ENCODE data around the gene TMEM185B. TPM values are rescaled to one million over a fixed set of nuclear protein-coding genes. Genes with fewer than 3 reads are reported as not detected.

Gene TMEM185B

DNA sequence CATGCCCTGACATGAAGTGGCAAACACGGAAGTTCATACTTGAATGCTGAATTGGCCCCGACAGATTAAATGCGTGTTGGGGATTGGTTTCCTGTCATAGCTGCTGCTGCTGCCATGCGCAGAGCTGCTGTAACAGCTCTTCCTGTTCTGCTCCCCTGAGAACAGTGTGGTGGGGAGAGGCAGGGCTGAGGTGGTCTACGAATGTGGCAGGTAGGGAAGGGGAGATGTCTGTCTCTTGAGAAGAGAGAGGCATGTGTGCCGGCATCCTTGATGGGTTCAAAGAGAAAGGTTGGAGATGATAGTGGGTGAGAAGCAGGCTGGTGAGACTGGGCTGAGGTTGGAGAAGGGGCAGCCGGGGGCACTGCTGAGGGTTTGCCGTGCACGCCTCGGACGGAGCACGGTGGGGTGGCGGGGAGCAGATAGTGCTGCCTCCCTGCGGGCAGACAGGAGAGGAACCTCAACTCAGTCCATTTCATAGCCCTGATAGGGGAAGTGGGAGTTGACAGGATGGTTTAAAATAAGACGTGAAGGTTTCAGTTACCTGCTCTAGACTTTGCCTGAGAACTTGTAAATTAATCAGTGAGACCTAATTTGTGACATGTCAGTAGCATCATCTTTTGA, 46.1 kb downstream of the TMEM185B start:
- Histone ChIP-seq H3K56ac (ENCODE audit: low read length) (no peak overlapping the region), H3K4me3 (ENCODE audit: low read length) (no peak overlapping the region), H3K18ac (ENCODE audit: low read length) (no peak overlapping the region), H3K4me1 (ENCODE audit: control insufficient read depth, low read depth, low read length) (peaks cover 8% of the 10 kb centered on the region), H4K8ac (ENCODE audit: low read depth, low read length) (no peak overlapping the region), H3K4me2 (ENCODE audit: low read length) (no peak overlapping the region), H2AK5ac (ENCODE audit: low read length) (no peak overlapping the region), H3K27ac (ENCODE audit: low read depth, low read length) (no peak overlapping the region), H3K23ac (ENCODE audit: low read length) (no peak overlapping the region), H2BK15ac (replicated peaks; ENCODE audit: low read depth) (no peak overlapping the region), H2BK120ac (ENCODE audit: low read depth, low read length) (no peak overlapping the region), H2BK5ac (ENCODE audit: low read length) (no peak overlapping the region), H4K5ac (ENCODE audit: low read length) (no peak overlapping the region), H3K27me3 (ENCODE audit: insufficient read depth, low read length, poor library complexity) (no peaks in the 10 kb centered on the region), H3K4ac (ENCODE audit: low read depth, low read length) (no peak overlapping the region), H3K36me3 (ENCODE audit: control insufficient read depth, insufficient read depth, low read length) (no peaks in the 10 kb centered on the region), H3K79me2 (ENCODE audit: control insufficient read depth, insufficient read depth, low read length) (no peaks in the 10 kb centered on the region), H3K79me1 (ENCODE audit: low read length) (no peaks in the 10 kb centered on the region), H3K9ac (ENCODE audit: low read length) (no peak overlapping the region)
- no CpG with 5 or more reads among the region's 15 CpGs for WGBS (ENCODE audit: extremely low coverage, insufficient coverage, low lambda C conversion rate)
- peak; percentile 18 for DNase-seq

DNA sequence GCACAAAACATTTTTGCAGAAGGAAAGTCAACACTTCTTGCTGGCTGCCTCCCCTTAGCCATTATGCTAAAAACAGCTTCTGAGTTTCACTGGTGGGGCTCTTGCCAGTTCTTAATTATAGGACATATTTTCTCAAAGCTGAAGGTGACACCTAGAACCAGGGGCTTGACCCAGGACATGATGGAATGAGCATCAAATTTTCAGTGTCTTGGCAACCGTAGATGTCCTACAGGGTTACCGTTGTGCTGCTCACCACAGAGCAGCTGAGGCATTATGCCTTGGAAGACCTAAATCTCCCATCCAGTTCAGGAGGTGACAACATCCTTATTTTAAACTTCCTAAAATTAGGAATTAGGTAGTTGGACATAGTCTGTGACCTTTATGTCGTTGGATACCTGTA, 46.7 kb downstream of the TMEM185B start:
- DNase-seq = no peak
- Histone ChIP-seq H3K56ac (ENCODE audit: low read length) (no peak overlapping the region), H3K36me3 (ENCODE audit: control insufficient read depth, insufficient read depth, low read length) (no peaks in the 10 kb centered on the region), H3K4me3 (ENCODE audit: low read length) (no peak overlapping the region), H3K18ac (ENCODE audit: low read length) (no peak overlapping the region), H2BK5ac (ENCODE audit: low read length) (no peak overlapping the region), H3K27me3 (ENCODE audit: insufficient read depth, low read length, poor library complexity) (no peaks in the 10 kb centered on the region), H2AK5ac (ENCODE audit: low read length) (no peak overlapping the region), H4K8ac (ENCODE audit: low read depth, low read length) (no peak overlapping the region), H3K4me2 (ENCODE audit: low read length) (no peak overlapping the region), H2BK120ac (ENCODE audit: low read depth, low read length) (no peak overlapping the region), H2BK15ac (replicated peaks; ENCODE audit: low read depth) (no peak overlapping the region), H3K4ac (ENCODE audit: low read depth, low read length) (no peak overlapping the region), H3K4me1 (ENCODE audit: control insufficient read depth, low read depth, low read length) (peaks cover 8% of the 10 kb centered on the region), H4K5ac (ENCODE audit: low read length) (no peak overlapping the region), H3K9ac (ENCODE audit: low read length) (no peak overlapping the region), H3K23ac (ENCODE audit: low read length) (no peak overlapping the region), H3K79me1 (ENCODE audit: low read length) (no peaks in the 10 kb centered on the region), H3K27ac (ENCODE audit: low read depth, low read length) (no peak overlapping the region), H3K79me2 (ENCODE audit: control insufficient read depth, insufficient read depth, low read length) (no peaks in the 10 kb centered on the region)
- WGBS (ENCODE audit: extremely low coverage, insufficient coverage, low lambda C conversion rate) = no CpG with 5 or more reads among the region's 3 CpGs

DNA sequence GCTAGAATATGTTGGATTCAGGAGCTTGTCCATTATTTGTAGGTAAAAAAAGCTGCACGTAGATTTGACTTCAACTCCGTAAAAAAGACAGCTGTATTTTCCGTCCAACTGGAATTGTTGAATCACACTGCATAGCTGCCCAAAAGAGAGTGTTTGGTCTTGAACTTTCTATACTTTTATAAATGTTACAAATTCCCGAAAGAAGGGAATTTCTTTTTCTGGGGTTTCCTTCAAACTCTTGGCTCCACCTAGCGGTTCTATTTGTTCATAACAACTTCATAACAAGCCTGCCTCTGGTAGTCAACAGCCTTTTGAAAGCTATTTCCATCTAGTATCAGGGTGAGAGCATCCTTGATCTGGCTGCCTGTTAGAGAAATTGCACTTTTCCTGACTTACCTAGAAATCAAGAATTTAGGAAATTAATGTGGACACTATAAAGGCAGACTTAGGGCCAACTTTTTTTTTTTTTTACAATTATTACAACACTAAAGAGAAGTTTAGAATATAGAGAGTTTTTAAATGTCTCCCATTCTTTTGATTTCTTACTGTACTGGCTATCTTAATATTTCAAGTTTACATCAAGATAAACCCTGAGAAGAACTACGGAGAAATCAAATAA, 48.1 kb downstream of the TMEM185B start:
- Histone ChIP-seq H3K4me2 (ENCODE audit: low read length) (no peak overlapping the region), H3K4ac (ENCODE audit: low read depth, low read length) (no peak overlapping the region), H2BK5ac (ENCODE audit: low read length) (no peak overlapping the region), H3K18ac (ENCODE audit: low read length) (no peak overlapping the region), H2BK15ac (replicated peaks; ENCODE audit: low read depth) (no peak overlapping the region), H2AK5ac (ENCODE audit: low read length) (no peak overlapping the region), H3K27me3 (ENCODE audit: insufficient read depth, low read length, poor library complexity) (no peaks in the 10 kb centered on the region), H3K9ac (ENCODE audit: low read length) (no peak overlapping the region), H3K4me1 (ENCODE audit: control insufficient read depth, low read depth, low read length) (peaks cover 8% of the 10 kb centered on the region), H3K27ac (ENCODE audit: low read depth, low read length) (no peak overlapping the region), H3K23ac (ENCODE audit: low read length) (no peak overlapping the region), H3K79me2 (ENCODE audit: control insufficient read depth, insufficient read depth, low read length) (no peaks in the 10 kb centered on the region), H3K36me3 (ENCODE audit: control insufficient read depth, insufficient read depth, low read length) (no peaks in the 10 kb centered on the region), H2BK120ac (ENCODE audit: low read depth, low read length) (no peak overlapping the region), H4K8ac (ENCODE audit: low read depth, low read length) (no peak overlapping the region), H4K5ac (ENCODE audit: low read length) (no peak overlapping the region), H3K4me3 (ENCODE audit: low read length) (no peak overlapping the region), H3K79me1 (ENCODE audit: low read length) (no peaks in the 10 kb centered on the region), H3K56ac (ENCODE audit: low read length) (no peak overlapping the region)
- no CpG with 5 or more reads among the region's 6 CpGs for WGBS (ENCODE audit: extremely low coverage, insufficient coverage, low lambda C conversion rate)
- DNase-seq = peak; percentile 68

Small RNAs within 50 kb of the gene (small RNA-seq; reads per million reads assigned to genes)
- gene MTND4LP14 (ENCODE audit: insufficient read depth) (not detected), gene RF00019 (ENCODE audit: insufficient read depth) (not detected)
